Stimulated activated naive CD4-positive, alpha-beta T cell (primary cell): Measurements from ENCODE around the gene CUTA.
A peak's percentile ranks its signal among the peaks of the same experiment; 100 is the strongest.

Experiments used
- DNase-seq, 6 experiments: peaks; one replicate each; lab custom pipeline; 2025; lab: John Stamatoyannopoulos, UW

The CUTA gene

DNA sequence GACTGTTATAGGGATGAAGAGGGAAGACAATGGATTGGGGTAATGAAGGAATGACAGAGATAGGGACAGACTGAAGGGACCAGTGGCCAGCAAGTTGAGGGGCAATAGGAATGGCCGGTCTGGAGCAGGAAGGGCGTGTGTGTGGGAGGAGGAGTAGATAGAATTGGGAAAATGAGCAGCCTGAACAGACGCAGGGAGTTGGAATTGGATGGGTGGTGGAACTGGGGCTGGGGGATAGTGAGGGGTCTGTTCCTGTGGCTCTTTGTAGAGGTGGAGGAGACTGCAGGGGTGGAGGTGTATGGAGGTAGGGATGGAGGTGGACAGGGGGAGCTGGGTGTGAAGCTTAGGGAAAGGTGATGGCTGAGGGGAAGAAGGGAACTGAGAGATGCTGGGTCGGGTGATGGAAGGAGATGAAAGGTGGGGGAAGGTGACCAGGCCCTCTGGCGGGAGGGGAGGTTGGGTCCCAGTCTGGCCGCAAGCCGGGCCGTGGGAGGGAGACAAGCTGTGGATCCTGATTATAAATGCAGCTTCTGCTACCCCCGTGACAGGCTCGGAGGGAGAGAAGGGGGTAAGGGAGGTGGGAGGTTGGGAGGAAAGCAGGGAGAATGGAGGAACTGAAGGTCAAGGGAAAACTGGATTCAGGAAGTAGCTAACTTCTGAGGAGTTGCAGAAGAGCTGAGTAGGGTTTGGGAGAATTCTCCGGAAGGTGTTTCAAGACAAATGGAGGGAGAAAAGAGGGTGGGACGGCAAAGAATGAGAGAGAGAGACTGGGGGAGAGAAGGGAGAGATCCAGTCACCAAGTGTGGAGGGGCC lies 7.2 kb upstream of the CUTA start:
- no peak for DNase-seq

DNA sequence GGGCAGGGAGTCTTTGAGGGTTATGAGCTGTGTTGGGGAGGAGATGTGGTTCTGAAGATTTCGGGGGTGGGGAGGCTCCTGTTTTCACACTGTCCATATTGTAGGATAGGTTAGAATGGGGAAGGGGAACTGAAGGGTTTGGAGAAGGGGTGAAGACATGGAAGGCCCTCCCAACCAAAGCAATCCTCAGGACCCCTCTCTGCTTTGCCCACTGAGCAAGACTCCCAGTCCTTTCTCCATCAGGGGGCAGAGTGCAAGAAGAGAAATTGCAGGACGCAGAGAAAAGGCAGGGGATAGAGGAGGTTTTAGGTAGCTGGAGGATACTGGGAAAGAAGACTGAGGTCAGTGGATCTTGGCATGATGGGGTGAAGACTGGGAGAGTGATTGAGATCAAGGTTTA lies 5.9 kb upstream of the CUTA start:
- no peak for DNase-seq

DNA sequence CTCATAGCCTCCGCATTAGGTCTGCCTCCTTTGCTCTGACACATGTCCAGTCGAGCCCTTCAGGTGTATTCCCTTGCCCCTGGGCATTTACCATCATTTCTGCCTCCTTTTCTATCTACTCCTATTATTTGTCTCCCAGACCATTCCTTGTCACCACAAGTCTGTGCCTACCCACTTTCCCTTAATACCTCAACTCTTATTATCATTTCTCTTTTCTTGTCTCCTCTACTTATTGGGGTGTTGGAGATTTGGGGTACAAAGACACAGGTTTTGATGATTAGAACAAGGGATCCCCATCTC lies 3.4 kb upstream of the CUTA start:
- DNase-seq: no peak

DNA sequence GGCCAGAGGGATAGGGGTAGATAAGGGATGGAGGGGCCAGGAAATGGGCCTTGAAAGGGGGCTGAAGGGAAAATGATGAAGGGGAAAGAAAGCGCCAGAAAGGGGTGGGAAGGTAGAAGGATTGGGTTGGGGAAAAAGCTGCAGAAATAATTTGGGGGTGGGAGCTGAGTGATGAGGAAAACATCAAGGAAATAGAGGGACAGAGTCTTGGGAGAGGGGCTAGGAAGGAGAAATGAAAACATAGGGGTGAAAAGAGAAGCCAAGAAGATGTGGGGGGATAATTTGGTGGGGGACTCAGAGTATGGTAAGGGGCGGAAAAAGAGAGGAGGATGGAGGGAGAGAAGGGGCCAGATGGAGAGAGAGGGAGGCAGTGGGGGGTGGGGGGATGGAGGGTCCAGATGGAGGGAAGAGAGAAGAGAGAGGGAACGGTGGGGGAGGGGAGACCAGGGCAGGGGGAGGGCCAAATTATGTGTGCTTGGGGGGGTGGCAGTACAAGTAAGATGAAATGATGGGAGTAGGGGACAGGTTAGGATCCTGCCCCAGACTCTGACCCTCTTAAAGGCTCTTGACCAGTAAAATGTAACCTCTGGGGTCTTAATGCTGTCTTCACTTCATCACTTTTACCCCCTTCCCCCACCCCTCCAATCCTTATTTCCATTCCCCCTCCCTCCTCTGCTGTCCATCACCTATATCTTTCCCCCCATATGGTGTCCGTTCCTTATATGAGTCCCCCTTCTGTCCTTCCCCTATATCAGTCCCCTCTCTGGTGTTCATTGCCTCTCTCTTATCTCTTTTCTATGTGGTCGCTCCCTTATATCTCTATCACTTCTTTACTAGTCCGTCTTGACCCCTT lies 2.8 kb upstream of the CUTA start:
- no peak for DNase-seq

DNA sequence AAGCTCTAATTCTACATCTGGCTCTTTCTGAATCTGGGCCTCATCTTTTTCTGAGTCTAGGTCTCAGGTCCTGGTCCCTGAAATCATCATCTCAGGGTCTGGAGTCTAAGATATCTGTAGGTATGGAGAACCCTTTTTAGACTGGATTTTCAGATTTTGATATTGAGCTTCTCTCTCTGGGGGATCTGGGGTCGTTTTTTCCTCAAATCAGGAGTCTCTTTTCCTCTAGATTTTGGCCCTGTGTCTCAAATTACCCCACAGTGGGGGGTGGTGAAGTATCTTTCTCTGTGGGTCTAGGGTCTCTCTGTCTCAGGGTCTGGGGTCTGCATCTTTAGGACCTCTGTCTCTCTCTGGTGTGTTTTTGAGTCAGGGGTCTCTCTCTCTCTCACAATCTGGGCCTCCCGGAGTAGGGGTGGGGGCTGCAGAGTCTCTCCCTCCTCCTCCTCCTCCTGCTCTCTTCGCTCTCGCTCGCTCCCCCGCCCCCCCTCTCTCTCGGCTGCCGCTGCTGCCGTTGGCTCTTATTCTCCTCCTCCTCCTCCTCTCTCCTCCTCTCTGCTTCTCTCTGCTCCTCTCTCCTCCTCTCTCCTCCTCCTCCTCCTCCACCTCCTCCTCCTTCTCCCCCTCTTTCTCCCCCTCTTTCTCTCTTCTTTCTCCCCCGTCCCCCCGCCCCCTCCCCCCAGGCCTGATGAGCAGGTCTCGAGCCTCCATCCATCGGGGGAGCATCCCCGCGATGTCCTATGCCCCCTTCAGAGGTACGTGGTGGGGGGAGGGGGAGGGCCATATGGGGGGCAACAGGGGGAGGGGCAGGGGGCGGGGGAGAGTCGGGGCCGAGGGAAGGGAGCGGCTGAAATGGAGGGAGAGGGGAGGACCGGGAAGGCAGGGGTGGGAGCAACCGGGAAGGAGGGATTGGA lies 1.9 kb upstream of the CUTA start, which contains the start of gene SYNGAP1:
Gene SYNGAP1, plus strand, starts transcription at position 486 of the 911 bp plus-strand sequence. Its CDS starts 200 bp downstream, at position 686.
- peak; percentile 12 to 44 (median 28) for DNase-seq

DNA sequence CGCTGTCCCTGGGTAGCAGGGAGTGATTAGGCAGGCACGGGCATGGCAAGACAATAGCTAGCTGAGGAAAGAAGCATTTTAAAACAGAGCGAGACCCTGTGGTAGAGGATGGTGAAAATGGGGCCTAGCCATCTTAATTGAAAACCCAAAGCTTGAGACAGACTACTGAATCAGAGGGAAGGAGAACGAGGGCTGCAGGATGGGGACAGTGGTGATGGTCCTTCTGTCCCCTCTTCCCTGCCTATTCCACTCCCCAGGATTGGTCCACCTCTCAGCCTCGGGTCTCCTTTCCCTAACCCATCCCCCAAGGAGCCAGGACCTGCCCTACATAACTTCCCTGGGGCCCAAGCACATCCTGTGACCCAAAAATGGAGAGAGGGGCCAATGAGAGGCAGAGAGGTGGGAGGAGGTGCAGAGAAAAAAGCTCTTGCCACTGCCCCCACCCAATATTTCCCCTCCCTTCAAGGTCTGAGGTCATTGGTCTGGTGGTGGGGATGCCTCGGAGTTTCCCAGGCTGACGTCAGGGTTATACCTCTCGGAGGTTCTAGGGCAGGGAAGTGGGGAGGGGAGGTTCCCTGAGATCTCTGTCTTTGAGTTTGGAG lies 884 bp upstream of the CUTA start:
- peak in 2 of 6 experiments; percentile 20 to 37 for DNase-seq

DNA sequence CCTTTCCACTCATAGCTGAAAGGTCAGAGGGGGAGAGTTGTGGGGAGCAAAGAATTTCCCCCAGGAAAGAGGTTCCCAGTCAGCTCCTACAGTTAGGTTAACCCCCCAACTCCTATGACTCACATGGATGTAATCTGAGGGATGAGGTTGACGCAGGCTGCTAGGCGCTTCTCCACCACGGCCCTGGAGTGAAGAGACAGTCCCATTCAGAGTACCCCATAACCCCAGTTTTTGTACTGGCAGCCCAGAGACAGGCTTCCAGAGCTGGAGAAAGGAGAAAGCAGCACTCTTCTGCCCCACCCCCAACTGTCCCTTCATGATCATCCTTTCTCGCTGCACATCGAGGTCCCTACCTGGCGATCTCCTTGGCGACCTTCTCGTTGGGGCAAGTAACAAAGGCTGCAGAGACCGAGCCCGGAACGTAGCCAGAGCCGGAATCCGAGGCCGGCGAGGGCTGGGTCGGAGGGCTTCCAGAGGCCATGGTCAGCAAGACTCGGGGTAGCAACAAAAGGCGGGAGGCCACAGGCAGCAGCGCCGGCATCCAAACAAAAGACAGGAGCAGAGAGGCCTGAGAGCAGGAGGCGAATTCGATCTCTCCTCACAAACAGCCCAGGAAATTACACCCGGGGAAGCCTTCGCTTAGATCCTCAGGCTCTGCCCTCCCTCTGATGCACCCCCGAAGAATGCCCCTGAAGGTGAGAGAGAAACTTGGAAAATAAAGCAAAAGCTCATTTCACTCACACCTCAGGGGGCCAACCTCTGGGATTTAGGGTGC lies 592 bp downstream of the CUTA start:
- DNase-seq: peak in 2 of 6 experiments; percentile 26 to 42

DNA sequence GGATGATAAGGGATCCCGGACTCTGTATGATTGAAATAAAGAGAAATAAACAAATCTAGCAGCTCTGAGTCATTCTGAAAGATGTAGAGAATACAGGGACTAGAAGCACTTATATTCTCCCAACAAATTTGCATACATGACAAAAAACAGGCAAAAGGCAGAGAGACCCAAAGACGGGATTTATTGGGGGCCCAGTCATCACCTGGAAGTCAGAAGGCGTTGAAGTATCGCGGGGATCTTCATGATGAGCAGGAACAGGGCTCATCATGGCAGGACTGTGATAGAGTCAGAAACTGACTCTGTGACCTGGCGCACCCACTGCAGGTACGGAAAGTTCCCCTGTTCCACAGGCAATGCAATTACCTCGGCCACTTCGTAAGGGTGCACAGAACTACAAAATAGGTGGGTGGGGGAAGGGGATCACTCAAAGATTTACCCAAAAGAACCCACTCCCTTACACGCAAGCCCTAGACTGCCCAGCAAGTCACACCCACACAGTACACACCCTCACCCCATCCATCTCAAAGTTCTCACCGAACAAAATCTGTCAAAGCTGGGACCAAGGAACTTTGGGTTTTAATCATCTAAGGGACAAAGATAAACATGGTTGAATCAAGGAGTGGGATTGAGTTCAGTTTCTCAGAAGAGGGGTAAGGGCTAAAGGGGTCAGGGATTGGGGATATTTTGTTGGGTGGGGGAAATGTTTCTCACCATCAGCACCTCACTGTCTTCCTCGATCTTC lies 1.4 kb downstream of the CUTA start:
- peak in 2 of 6 experiments; percentile 11 to 28 for DNase-seq

DNA sequence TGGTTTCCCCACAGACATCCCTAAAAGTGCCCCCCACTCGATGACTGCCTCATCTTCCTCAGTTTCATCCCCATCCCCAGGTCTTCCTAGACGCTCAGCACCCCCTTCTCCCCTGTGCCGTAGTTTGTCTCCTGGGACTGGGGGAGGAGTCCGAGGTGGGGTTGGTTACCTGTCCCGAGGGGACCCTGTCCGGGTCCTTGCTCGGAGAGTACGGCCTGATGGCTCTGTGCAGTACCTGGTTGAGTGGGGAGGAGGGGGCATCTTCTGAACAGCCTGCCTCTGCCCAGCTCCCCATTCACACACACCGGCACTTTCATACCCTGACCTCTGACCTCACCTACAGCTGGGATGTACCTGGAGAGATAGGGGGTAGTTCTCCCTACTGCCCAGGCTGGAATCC lies 2.1 kb downstream of the CUTA start:
- no peak for DNase-seq

DNA sequence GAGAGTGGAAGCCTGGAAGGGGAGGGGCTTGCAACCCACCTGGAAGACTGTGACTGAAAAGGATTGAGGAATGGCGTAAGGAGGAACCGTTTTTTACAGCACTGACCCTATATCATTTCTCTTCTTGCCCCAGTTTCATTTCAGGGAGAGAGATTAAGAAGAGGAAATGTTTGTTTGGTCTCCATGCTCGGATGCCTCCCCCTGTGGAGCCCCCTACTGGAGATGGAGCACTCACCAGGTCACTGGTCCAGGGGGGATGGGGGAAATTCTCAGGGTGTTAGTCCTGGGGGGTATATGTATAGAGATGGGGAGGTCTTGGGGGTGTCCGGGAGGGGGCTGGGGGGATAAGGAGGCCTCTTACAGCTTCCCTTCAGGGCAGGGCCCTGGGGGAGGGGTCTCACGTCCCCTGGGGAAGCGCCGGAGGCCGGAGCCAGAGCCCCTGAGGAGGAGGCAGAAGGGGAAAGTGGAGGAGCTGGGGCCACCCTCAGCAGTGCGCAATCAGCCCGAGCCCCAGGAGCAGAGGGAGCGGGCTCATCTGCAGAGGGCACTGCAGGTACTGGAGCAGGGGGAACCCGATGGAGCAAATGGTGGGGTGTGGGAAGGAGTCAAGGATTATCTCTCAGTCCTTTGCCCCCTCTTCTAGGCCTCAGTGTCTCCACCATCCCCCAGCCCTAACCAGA lies 3.2 kb downstream of the CUTA start:
- peak in 1 of 6 experiments; percentile 14 for DNase-seq

DNA sequence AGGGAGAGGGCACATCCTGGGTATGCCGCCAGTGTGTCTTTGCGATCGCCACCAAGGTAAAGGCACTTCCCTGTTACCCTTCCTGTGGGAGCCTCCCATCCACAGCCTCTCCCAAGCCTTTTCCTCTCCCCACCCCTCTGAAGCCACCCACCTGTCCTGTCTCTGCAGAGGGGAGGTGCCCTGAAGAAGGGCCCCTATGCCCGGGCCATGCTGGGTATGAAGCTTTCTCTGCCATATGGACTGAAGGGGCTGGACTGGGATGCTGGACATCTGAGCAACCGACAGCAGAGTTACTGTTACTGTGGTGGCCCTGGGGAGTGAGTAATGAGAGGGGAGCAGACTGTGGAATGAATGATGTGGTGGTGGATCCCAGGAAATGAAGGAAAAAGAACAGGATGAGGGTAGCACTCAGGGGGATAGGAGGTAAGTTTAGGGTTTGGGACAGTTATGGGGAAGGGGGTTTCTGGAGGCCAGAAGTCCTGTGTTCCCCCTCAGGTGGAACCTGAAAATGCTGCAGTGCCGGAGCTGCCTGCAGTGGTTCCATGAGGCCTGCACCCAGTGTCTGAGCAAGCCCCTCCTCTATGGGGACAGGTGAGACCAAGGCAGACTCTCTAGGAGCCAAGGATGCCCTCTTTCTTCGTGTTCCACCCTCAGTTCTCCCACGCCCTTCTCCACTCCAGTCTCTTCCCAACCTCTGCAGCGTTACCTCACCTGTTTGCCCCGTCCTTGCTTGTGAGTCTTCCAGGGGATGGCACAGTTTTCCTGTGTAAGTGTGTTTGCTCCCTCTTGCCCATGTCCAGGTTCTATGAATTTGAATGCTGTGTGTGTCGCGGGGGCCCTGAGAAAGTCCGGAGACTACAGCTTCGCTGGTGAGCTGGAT lies 4.4 kb downstream of the CUTA start:
- no peak for DNase-seq

DNA sequence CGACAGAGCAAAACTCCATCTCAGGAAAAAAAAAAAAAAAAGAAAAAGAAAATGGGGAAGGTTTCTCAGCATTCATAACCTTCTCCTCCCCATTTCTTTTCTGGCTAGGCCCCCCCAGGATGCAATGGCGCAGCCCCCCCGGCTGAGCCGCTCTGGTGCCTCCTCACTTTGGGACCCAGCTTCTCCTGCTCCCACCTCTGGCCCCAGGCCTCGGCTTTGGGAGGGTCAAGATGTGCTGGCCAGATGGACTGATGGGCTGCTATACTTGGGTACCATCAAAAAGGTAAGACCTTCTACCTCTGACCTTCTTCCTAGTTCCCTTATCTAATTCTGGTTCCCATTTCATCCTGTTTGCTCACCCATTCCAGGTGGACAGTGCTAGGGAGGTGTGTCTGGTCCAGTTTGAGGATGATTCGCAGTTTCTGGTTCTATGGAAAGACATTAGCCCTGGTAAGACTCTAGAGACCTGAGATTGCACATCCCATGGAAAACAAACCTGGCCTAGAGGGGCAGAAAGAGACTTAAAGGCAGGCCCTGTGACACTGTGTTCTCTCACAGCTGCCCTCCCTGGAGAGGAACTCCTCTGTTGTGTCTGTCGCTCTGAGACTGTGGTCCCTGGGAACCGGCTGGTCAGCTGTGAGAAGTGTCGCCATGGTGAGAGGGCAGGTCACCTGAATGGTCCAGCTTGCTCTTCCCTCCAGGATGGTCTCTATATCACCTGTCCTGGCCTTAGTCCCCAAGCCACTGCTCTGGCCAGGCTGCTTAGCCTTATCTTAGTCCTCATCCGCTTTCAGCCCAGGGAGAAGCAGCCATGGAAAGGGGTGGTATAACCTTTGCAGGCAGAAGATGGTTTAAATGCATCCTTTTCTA lies 5.5 kb downstream of the CUTA start:
- DNase-seq: no peak

DNA sequence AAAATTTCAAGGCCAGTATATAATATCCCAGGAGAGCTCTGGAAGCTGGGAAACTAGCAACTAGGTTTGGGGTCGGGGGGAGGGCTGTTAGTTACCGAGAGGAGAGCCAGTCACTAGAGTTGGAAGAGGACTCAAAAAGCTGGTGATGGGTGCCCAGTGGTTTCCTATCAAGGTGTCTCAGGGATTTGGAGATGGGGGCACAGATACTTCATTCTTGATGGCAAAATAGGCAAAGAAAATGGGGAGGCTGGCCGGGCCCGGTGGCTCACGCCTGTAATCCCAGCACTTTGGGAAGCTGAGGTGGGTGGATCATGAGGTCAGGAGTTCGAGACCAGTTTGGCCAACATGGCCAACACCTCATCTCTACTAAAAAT lies 6.3 kb downstream of the CUTA start:
- DNase-seq: peak in 1 of 6 experiments; percentile 39

DNA sequence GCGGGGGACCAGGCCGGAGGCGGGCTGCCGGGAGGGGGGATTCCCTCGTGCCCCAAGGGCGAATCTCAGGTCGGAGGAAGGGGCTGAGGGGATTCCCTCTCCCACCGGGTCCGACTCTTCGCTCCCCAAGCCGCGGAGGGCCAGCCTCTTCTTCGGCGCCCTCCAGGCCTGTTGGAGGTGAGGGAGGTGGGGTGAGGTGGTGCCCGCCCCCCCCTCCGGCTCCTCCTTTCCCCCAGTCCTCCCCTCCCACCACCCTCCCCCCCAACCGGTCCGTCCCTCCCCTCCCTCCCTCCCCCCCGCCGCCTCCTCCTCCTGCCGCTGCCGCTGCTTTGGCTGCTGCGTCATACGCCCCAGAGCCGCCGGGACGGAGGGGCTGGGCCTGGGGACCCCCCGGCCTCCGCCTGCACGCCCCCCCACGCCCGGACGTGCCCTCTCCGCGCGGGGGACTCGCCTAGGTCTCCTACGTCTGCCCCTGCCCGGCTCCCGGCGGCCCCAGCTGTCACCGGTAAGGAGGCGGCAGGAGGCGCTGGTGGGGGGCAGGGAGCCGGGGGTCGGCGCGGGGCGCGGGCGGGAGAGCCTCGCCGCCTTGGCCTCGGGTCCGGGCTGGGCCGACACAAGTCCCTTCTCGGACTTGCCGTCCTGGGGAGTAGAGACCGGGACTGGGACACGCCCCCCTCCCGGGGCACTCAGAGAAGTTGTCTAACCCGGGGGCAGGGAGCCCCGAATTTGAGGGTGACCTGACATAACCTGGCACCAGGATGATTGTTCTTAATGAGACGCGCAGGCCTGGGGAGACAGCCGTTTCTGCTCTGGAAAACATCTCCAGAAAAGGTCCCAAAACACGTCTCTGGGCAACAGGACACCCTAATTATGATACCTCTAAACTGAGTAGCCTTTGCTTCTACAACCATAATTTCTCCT lies 6.9 kb downstream of the CUTA start, which contains the start of gene PHF1:
Gene PHF1, plus strand, starts transcription at position 304 of the 921 bp plus-strand sequence. CDS start 1,250 bp downstream, outside the sequence.
- peak in 2 of 6 experiments; percentile 69 to 96 for DNase-seq

DNA sequence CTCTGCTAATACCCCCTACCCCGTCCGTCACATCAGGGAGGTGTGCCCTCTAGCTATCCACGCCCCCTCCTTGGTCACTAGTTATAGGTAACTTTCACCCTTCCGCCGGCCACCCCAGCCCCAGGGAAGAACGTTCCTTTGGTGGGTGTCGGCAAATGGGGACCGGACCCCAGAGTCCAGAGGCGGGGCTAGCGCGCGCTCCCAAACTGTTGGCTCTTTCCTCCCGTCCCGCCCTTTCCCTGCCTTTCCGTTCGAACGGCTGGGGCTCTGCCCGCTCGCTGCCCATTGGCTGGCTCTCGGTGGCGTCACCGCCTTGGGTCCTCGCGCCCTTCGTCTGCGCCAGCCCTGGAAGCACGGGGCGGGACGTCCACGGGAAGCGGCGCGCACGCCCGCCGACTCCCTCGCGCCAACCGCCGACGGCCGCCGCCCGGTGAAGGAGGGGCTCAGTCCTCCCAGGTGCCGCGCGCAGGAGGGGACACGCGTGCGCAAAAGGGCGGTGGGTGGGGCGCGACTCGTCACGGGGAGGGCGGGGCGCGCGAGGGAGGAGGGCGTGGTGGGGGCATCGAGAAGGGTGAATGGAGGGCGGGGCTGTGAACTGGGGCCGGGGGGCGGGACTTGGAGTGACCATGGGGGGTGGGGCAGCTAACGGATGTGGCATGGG lies 7.7 kb downstream of the CUTA start:
- peak; percentile 96 to 100 (median 98) for DNase-seq
